ENCODE data around the gene LTB. TPM values are rescaled to one million over a fixed set of nuclear protein-coding genes. Genes with fewer than 3 reads are reported as not detected.

Gene LTB
- total and polyA plus RNA-seq, 4 donors, result 9.8 to 31.9 (median 12.2) TPM

DNA sequence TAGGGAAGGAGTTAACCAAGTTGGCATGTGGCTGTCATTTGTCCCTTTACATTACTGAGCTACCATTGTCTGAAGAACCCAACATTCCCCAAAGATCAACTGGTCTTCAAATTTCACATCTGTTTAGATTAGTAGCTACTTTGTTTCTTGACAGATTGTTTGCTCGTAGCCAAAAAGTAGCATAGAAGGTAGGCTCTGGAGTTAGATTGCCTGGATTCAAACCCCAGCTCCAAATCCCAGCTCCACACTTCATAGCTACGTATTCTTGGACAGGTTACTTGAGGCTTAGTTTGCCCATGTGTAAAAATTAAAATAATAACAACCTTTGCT, 33.7 kb downstream of the LTB start:
- WGBS, 2 donors, result 92 to 95% methylated on average over 2 of the region's 2 CpGs
- TF ChIP-seq, protein P1, sequence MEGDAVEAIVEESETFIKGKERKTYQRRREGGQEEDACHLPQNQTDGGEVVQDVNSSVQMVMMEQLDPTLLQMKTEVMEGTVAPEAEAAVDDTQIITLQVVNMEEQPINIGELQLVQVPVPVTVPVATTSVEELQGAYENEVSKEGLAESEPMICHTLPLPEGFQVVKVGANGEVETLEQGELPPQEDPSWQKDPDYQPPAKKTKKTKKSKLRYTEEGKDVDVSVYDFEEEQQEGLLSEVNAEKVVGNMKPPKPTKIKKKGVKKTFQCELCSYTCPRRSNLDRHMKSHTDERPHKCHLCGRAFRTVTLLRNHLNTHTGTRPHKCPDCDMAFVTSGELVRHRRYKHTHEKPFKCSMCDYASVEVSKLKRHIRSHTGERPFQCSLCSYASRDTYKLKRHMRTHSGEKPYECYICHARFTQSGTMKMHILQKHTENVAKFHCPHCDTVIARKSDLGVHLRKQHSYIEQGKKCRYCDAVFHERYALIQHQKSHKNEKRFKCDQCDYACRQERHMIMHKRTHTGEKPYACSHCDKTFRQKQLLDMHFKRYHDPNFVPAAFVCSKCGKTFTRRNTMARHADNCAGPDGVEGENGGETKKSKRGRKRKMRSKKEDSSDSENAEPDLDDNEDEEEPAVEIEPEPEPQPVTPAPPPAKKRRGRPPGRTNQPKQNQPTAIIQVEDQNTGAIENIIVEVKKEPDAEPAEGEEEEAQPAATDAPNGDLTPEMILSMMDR (IDR thresholded peaks at IDR 0.05; ENCODE audit: control extremely low read depth, extremely low read depth), result no peak
- Histone ChIP-seq H3K36me3 (ENCODE audit: control insufficient read depth in 4 of 4, insufficient read depth in 4 of 4, low read length in 4 of 4) (peaks cover 0 to 11% (median 4%) of the 10 kb centered on the region in 4 donors), H3K27me3 (ENCODE audit: control insufficient read depth in 3 of 3, insufficient read depth in 3 of 3, low read length in 2 of 3) (no peaks in the 10 kb centered on the region), H3K9me3 (ENCODE audit: control insufficient read depth in 4 of 4, insufficient read depth in 3 of 4, low read length in 3 of 4) (no peaks in the 10 kb centered on the region), H3K9ac (ENCODE audit: insufficient read depth in 1 of 2, low read length in 2 of 2) (peak overlapping the region in 1 of 2 donors; percentile 63), H3K4me3 (no peak overlapping the region), H3K4me1 (ENCODE audit: control insufficient read depth in 5 of 5, insufficient read depth in 5 of 5, low read length in 5 of 5) (peaks cover 0 to 23% (median 4%) of the 10 kb centered on the region in 5 donors), H3K27ac (ENCODE audit: low read depth in 1 of 2, low read length in 1 of 2) (peak overlapping the region in 1 of 2 donors; percentile 53)
- ATAC-seq (ENCODE audit: insufficient read depth, low FRiP score) (no peak), DNase-seq (no peak)

DNA sequence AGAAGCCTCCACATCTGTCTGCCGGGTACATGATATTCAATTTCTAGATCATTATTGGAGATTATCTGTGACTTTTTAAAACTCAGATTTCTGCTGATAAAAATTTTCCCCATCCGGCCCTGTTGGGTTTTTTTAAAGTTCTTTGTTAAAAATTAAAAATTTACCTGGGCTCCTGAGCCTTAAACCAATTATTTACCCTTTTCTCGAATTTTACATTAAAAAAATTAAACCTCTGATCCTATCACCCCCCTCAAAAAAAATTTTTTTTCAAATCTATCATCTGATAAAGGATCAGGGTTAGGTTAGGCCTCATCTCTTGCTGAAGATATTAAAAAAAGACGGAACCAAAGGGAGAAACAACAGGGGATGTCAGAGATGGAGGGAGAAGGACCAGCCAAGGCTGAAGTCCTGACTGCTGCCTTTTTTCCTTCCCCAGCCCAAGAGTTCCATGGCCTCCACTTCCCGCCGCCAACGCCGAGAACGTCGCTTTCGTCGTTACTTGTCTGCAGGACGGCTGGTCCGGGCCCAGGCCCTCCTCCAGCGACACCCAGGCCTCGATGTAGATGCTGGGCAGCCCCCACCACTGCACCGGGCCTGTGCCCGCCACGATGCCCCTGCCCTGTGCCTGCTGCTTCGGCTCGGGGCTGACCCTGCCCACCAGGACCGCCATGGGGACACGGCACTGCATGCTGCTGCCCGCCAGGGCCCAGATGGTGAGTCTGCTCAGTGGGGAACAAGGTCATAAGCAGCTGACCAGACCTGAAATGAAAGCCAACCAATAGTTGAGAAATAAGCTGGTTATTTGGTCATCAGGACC, 34.3 kb downstream of the LTB start:
- Histone ChIP-seq H3K9ac (ENCODE audit: insufficient read depth in 1 of 2, low read length in 2 of 2) (peak overlapping the region in 1 of 2 donors; percentile 63), H3K27me3 (ENCODE audit: control insufficient read depth in 3 of 3, insufficient read depth in 3 of 3, low read length in 2 of 3) (no peaks in the 10 kb centered on the region), H3K36me3 (ENCODE audit: control insufficient read depth in 4 of 4, insufficient read depth in 4 of 4, low read length in 4 of 4) (peaks cover 0 to 9% (median 4%) of the 10 kb centered on the region in 4 donors), H3K27ac (ENCODE audit: low read depth in 1 of 2, low read length in 1 of 2) (peak overlapping the region; percentile 84 to 87), H3K4me1 (ENCODE audit: control insufficient read depth in 5 of 5, insufficient read depth in 5 of 5, low read length in 5 of 5) (peaks cover 0 to 24% (median 4%) of the 10 kb centered on the region in 5 donors), H3K9me3 (ENCODE audit: control insufficient read depth in 4 of 4, insufficient read depth in 3 of 4, low read length in 3 of 4) (no peaks in the 10 kb centered on the region), H3K4me3 (peak overlapping the region; percentile 38)
- ATAC-seq (ENCODE audit: insufficient read depth, low FRiP score) (no peak), DNase-seq (no peak)
- TF ChIP-seq, protein P1 (IDR thresholded peaks at IDR 0.05; ENCODE audit: control extremely low read depth, extremely low read depth), result no peak
- 76 to 80% methylated on average over 24 of the region's 24 CpGs for WGBS, 2 donors

DNA sequence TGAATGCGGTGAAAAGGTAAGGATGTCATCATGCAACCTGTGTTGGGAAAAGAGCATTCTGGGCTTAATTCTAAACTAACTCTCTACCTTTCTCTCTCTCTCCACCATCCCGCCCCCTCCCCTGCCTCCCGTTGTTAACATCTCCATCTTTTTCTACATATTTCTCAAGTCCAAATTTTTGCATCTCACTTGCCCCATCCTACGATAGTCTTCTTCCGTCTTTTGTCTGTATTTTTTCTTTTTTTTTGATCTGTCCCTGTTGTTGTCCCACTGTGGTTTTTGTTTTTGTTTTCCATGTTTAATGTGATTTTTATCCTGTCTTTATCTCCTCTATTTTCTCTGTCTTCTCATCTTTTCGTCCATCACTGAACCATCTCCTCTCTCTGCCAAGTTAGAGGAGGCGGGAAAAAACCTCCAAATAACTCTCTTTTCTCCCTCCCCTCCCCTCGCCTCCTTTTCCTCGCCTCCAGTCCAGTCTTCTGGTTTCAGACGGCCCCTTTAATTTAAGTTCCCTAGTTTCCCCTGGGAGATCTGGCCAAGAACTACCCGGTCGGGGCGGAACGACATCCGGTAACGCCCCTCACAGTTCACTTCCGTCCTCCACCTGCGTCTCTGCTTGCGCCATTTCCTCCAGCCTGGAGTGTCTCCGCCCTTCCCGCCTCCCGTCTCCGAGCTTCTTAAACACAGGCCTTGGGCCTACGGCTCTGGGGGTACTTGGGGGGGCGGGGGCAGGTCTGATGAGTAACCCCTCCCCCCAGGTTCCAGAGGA, 35.1 kb downstream of the LTB start, which contains the start of gene NFKBIL1:
Gene NFKBIL1, plus strand, starts transcription at position 651 of the 769 bp plus-strand sequence. Its CDS starts 87 bp downstream, at position 738.
- Histone ChIP-seq H3K9me3 (ENCODE audit: control insufficient read depth in 4 of 4, insufficient read depth in 3 of 4, low read length in 3 of 4) (no peaks in the 10 kb centered on the region), H3K4me3 (peak within 1 kb of the TSS; percentile 38), H3K36me3 (ENCODE audit: control insufficient read depth in 4 of 4, insufficient read depth in 4 of 4, low read length in 4 of 4) (peaks cover 0 to 9% (median 4%) of the 10 kb centered on the region in 4 donors), H3K9ac (ENCODE audit: insufficient read depth in 1 of 2, low read length in 2 of 2) (peak within 1 kb of the TSS in 1 of 2 donors; percentile 63), H3K27ac (ENCODE audit: low read depth in 1 of 2, low read length in 1 of 2) (peak within 1 kb of the TSS; percentile 84 to 87), H3K4me1 (ENCODE audit: control insufficient read depth in 5 of 5, insufficient read depth in 5 of 5, low read length in 5 of 5) (peaks cover 0 to 28% (median 4%) of the 10 kb centered on the region in 5 donors), H3K27me3 (ENCODE audit: control insufficient read depth in 3 of 3, insufficient read depth in 3 of 3, low read length in 2 of 3) (no peaks in the 10 kb centered on the region)
- TF ChIP-seq, protein P1 (IDR thresholded peaks at IDR 0.05; ENCODE audit: control extremely low read depth, extremely low read depth), result no peak
- 0% methylated on average over 25 of the region's 25 CpGs for WGBS, 2 donors
- ATAC-seq (ENCODE audit: insufficient read depth, low FRiP score), result peak; percentile 91
- peak; percentile 96 to 99 (median 98) for DNase-seq

All from lung (tissue), 12 donors.